GM12878 (cell line): ENCODE data around the gene DIP2A. TPM values are rescaled to one million over a fixed set of nuclear protein-coding genes. Genes with fewer than 3 reads are reported as not detected.

Experiments used
- ATAC-seq: fragments of 200-7000 bp; cut with Tn5 transposase; 3 replicates; pipeline ENCODE4 v1.9.1; 2020; ENCODE audit warnings: mild to moderate bottlenecking, moderate library complexity
- BruUV-seq: library from RNA; stranded (reverse); fragments of 400-500 nt; replicated peaks from 2 replicates; lab custom pipeline; 2021; lab: Mats Ljungman, UMichigan
- CTCF ChIA-PET: fragments of 300-600 bp; sonication (Branson Sonifier 250); formaldehyde crosslinking; extraction: SDS; loops from one replicate; lab custom pipeline; 2021; ENCODE audit warnings: inconsistent platforms; lab: Yijun Ruan, JAX
- POLR2A ChIA-PET: fragments of 350-600 bp; formaldehyde crosslinking; extraction: SDS; loops from one replicate; lab custom pipeline; 2021; ENCODE audit warnings: inconsistent platforms; lab: Charles Lee
- RAD21 ChIA-PET: fragments of 300-600 bp; sonication (Branson Sonifier 250); formaldehyde crosslinking; loops from one replicate; lab custom pipeline; 2023; ENCODE audit warnings: antibody characterized with exemption; ENCODE audit not compliant: unreplicated experiment; lab: Charles Lee
- SMC1A ChIA-PET: fragments of 300-600 bp; sonication (Branson Sonifier 250); formaldehyde crosslinking; loops from one replicate; lab custom pipeline; 2023; ENCODE audit not compliant: unreplicated experiment, uncharacterized antibody; lab: Charles Lee
- DNase-seq: peaks from one replicate; pipeline ENCODE4 v3.0.0-alpha.2; 2011; ENCODE audit warnings: low read depth, low spot score
- FAIRE-seq: peaks from 3 replicates; lab custom pipeline; 2011; peaks lifted over from hg19 to GRCh38; lab: Jason Lieb, UNC
- H2AFZ ChIP-seq: 2 replicates; pipeline ENCODE4 v1.6.0; 2011; ENCODE audit warnings: low read depth, low read length, control low read depth; ENCODE audit not compliant: control insufficient read depth
- H3K27ac ChIP-seq: 2 replicates; pipeline ENCODE4 v1.5.1; 2011; ENCODE audit warnings: control low read depth; ENCODE audit not compliant: control insufficient read depth, insufficient read depth
- H3K27me3 ChIP-seq, 2 experiments: replicated peaks in 1 of 2; 2 replicates each; pipeline versions ENCODE4 v1.6.0 to v1.6.1; 2011; ENCODE audit warnings: low read length in 1 of 2; ENCODE audit not compliant: control insufficient read depth in 2 of 2, insufficient read depth in 2 of 2
- H3K36me3 ChIP-seq, 2 experiments: 2 replicates each; pipeline ENCODE4 v1.5.1; 2011; ENCODE audit warnings: low read length in 1 of 2; ENCODE audit not compliant: control insufficient read depth in 2 of 2, insufficient read depth in 2 of 2
- H3K4me1 ChIP-seq: 2 replicates; pipeline ENCODE4 v1.6.1; 2011; ENCODE audit warnings: mild to moderate bottlenecking, low read length, moderate library complexity, mixed read lengths; ENCODE audit not compliant: control insufficient read depth, insufficient read depth
- H3K4me2 ChIP-seq: 2 replicates; pipeline ENCODE4 v1.6.0; 2011; ENCODE audit warnings: control low read depth; ENCODE audit not compliant: control insufficient read depth, insufficient read depth
- H3K4me3 ChIP-seq: fragments of 200-600 bp; sonication (generic); 2 replicates; pipeline ENCODE4 v1.5.1; 2016
- H3K79me2 ChIP-seq: 2 replicates; pipeline ENCODE4 v1.6.0; 2011; ENCODE audit warnings: low read length; ENCODE audit not compliant: control insufficient read depth, insufficient read depth
- H3K9ac ChIP-seq: 2 replicates; pipeline ENCODE4 v1.8.0; 2011; ENCODE audit warnings: low read length, control low read depth, mixed read lengths; ENCODE audit not compliant: control insufficient read depth, insufficient read depth
- H3K9me3 ChIP-seq: replicated peaks from 3 replicates; pipeline ENCODE4 v1.5.1; 2011; ENCODE audit warnings: mild to moderate bottlenecking, low read length; ENCODE audit not compliant: control insufficient read depth, insufficient read depth
- H4K20me1 ChIP-seq: 2 replicates; pipeline ENCODE4 v1.6.0; 2011; ENCODE audit not compliant: control insufficient read depth, insufficient read depth
- BHLHE40 ChIP-seq, 2 experiments: fragments of 450-650 bp in 1 of 2; IDR thresholded peaks; 2 replicates each; pipeline ENCODE4 v1.6.1; 2011 to 2017; ENCODE audit warnings: low read depth in 2 of 2, borderline replicate concordance in 1 of 2, improper control_type of control experiment in 1 of 2, low read length in 1 of 2, mild to moderate bottlenecking in 1 of 2
- CTCF ChIP-seq, 3 experiments: IDR thresholded peaks in 2 of 3; conservative IDR thresholded peaks in 1 of 3; 2 replicates each; pipeline ENCODE4 v1.5.1; 2011; ENCODE audit warnings: low read depth in 3 of 3, low read length in 3 of 3, mild to moderate bottlenecking in 3 of 3, control low read depth in 2 of 3, moderate library complexity in 2 of 3, inconsistent platforms in 1 of 3, mixed read lengths in 1 of 3; ENCODE audit not compliant: control insufficient read depth in 2 of 3, insufficient read depth in 1 of 3; ENCODE audit errors: extremely low read depth in 1 of 3
- DPF2 ChIP-seq: fragments of 450-650 bp; IDR thresholded peaks from 2 replicates; pipeline ENCODE4 v1.6.1; 2017; ENCODE audit warnings: mild to moderate bottlenecking
- E2F8 ChIP-seq: fragments of 450-650 bp; IDR thresholded peaks from 2 replicates; pipeline ENCODE4 v1.6.1; 2018; ENCODE audit warnings: mild to moderate bottlenecking, low read depth, moderate library complexity; ENCODE audit not compliant: partially characterized antibody
- EGR1 ChIP-seq, 2 experiments: IDR thresholded peaks; 1 replicate in 1 of 2; 2 replicates in 1 of 2; pipeline ENCODE4 v1.6.1; 2011 to 2012; ENCODE audit warnings: low read depth in 2 of 2, low read length in 2 of 2, borderline replicate concordance in 1 of 2, mild to moderate bottlenecking in 1 of 2, moderate library complexity in 1 of 2
- FOS ChIP-seq: IDR thresholded peaks from 3 replicates; pipeline ENCODE4 v1.6.1; 2011; ENCODE audit warnings: borderline replicate concordance; ENCODE audit not compliant: insufficient read length; ENCODE audit errors: extremely low read depth
- IRF4 ChIP-seq: IDR thresholded peaks from 2 replicates; pipeline ENCODE4 v1.6.1; 2011; ENCODE audit warnings: low read depth, low read length
- MEF2A ChIP-seq: IDR thresholded peaks from 2 replicates; pipeline ENCODE4 v1.6.1; 2011; ENCODE audit warnings: low read depth, mild to moderate bottlenecking, low read length, moderate library complexity; ENCODE audit not compliant: insufficient read depth
- NFYB ChIP-seq: IDR thresholded peaks from 2 replicates; pipeline ENCODE4 v1.6.1; 2011; ENCODE audit warnings: low read depth, mild to moderate bottlenecking, low read length, improper control_type of control experiment, moderate library complexity; ENCODE audit not compliant: insufficient read depth
- POLR2AphosphoS5 ChIP-seq: IDR thresholded peaks from 2 replicates; pipeline ENCODE4 v1.6.1; 2011; ENCODE audit warnings: mild to moderate bottlenecking, low read length, inconsistent platforms
- RAD51 ChIP-seq: fragments of 450-650 bp; IDR thresholded peaks from 2 replicates; pipeline ENCODE4 v1.6.1; 2016; ENCODE audit warnings: moderate library complexity, mild to moderate bottlenecking, inconsistent platforms
- RFX5 ChIP-seq: IDR thresholded peaks from 2 replicates; pipeline ENCODE4 v1.6.1; 2011; ENCODE audit warnings: low read depth, low read length, improper control_type of control experiment
- SIN3A ChIP-seq: IDR thresholded peaks from 2 replicates; pipeline ENCODE4 v1.6.1; 2012; ENCODE audit warnings: low read depth, low read length, improper control_type of control experiment
- TCF7 ChIP-seq: IDR thresholded peaks from 2 replicates; pipeline ENCODE4 v1.6.1; 2014; ENCODE audit warnings: antibody characterized with exemption, borderline replicate concordance
- ZNF207 ChIP-seq: fragments of 450-650 bp; IDR thresholded peaks from 2 replicates; pipeline ENCODE4 v1.6.1; 2014; ENCODE audit warnings: antibody characterized with exemption, mild to moderate bottlenecking, borderline replicate concordance
- ZNF217 ChIP-seq: fragments of 450-650 bp; IDR thresholded peaks from 2 replicates; pipeline ENCODE4 v1.6.1; 2017; ENCODE audit warnings: antibody characterized with exemption, mild to moderate bottlenecking
- ZNF274 ChIP-seq: IDR thresholded peaks from one replicate; pipeline ENCODE4 v1.8.0; 2011; ENCODE audit not compliant: insufficient read length, insufficient read depth
- ZZZ3 ChIP-seq: IDR thresholded peaks from 2 replicates; pipeline ENCODE4 v1.6.1; 2011; ENCODE audit warnings: low read depth; ENCODE audit not compliant: control insufficient read depth, insufficient read length
- WGBS: methylation state at CpG from one replicate; pipeline ENCODE4 v1.1.6; 2016; ENCODE audit warnings: low lambda C conversion rate; ENCODE audit not compliant: insufficient replicate concordance, insufficient coverage; ENCODE audit errors: missing lambda C conversion rate; 5-methylcytosine and 5-hydroxymethylcytosine counted together
- in situ Hi-C: fragments of 300-500 bp; cut with MboI; formaldehyde crosslinking; loops from 9 replicates; pipeline ENCODE4 v1.14.3; 2018; ENCODE audit warnings: mixed read lengths
- intact Hi-C: fragments of 100-400 bp; cut with micrococcal nuclease; formaldehyde crosslinking; loops from one replicate; pipeline ENCODE4 v1.14.2; 2022; ENCODE audit not compliant: unreplicated experiment
- polyA plus RNA-seq, 11 experiments: library from polyadenylated mRNA; depleted of rRNA in 4 of 11; unstranded in 6 of 11; stranded (reverse) in 5 of 11; fragments of >200 nt; fragmentation: Nextera tagmentation in 4 of 11; fragmentation: Illumina TruSeq in 1 of 11; extraction: Ambion mirVana in 4 of 11; extraction: Trizol in 1 of 11; gene quantifications; 1 replicate in 1 of 11; 2 replicates in 10 of 11; pipeline versions ENCODE4 v1.2.1 to v1.2.3, GENCODE V29; 2011 to 2016; ENCODE audit warnings: inconsistent platforms in 2 of 11, missing spikeins in 2 of 11, low read depth in 1 of 11
- total RNA-seq, 4 experiments: library from RNA; depleted of rRNA in 3 of 4; stranded (reverse); fragments of >200 nt in 3 of 4; fragmentation: Illumina TruSeq in 1 of 4; extraction: Trizol in 1 of 4; gene quantifications; 2 replicates each; pipeline versions ENCODE4 v1.2.1 to v1.2.3, GENCODE V29; 2013 to 2021
- TF ChIP-seq, protein P1 (sequence below): IDR thresholded peaks from 2 replicates; pipeline ENCODE4 v1.6.1; 2012; ENCODE audit warnings: low read depth, low read length, improper control_type of control experiment

The DIP2A gene
- total and polyA plus RNA-seq, 10 of the 15 experiments (the other 5 are each of a cell fraction or from before 2014, with no cell fraction given) = 1.7 to 25.5 (median 12.2) TPM

DNA sequence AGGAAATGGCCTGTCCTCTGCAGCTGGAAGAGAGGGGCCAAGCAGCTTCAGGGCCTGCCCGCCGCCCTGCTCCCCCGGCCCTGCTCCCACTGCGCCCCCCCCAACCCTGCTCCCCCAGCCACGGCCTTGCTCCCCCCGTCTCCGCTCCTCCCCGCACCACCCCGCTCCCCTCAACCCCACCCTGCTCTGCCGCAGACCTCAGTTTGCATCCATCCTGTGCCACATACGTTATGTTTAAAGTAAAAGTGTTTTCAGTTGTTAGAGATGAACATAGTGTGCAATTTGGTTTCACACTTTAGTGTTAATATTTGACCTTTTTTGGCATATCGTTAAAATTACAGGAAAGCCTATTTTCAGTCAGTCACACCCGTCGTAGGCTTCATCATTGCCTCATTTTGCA, 34.1 kb upstream of the DIP2A start (continued):
- no peak for TF ChIP-seq CTCF (IDR thresholded peaks at IDR 0.05 in 2 of 3, conservative IDR thresholded peaks at IDR 0.05 in 1 of 3; ENCODE audit: control insufficient read depth in 2 of 3, extremely low read depth in 1 of 3, insufficient read depth in 1 of 3, low read depth in 3 of 3, low read length in 3 of 3)
- no peak for TF ChIP-seq RAD51

DNA sequence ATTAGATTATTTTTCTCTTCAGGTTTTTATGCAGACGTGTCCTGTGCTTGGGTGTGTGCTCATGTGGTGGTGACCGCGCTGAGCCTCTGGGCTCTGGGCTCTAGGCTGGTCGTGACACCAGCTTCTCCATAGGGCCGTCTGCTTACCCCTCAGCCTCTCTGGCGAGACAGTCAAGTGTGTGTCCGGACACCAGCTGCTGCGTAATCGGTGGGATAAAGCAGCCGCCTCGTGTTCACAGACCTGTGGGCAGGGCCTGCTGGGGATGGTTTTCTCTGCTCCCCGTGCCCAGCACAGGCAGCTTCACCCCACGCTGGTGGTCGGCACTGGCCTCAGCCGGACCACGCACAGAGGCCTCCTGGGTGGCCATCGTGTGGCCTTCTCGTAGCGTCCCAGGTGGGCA, 33.6 kb upstream of the DIP2A start:
- Histone ChIP-seq H3K9ac (no peak overlapping the region), H3K79me2 (no peaks in the 10 kb centered on the region), H4K20me1 (no peaks in the 10 kb centered on the region), H2AFZ (no peak overlapping the region), H3K4me1 (no peaks in the 10 kb centered on the region), H3K4me2 (no peak overlapping the region), H3K9me3 (no peaks in the 10 kb centered on the region), H3K27me3 (no peaks in the 10 kb centered on the region), H3K36me3 (peaks cover 6 to 15% of the 10 kb centered on the region in 2 experiments), H3K4me3 (no peak overlapping the region), H3K27ac (no peak overlapping the region)
- ChIA-PET RAD21 (no interaction called here), CTCF (no interaction called here), POLR2A (no interaction called here), SMC1A (no interaction called here)
- ATAC-seq (no peak), FAIRE-seq (no peak), DNase-seq (no peak)
- no TSS peak for BruUV-seq
- TF ChIP-seq ZNF217 (no peak), BHLHE40 (IDR thresholded peaks at IDR 0.05; ENCODE audit: borderline replicate concordance in 1 of 2, low read depth in 2 of 2, low read length in 1 of 2) (no peak), E2F8 (no peak), TCF7 (no peak), DPF2 (no peak), POLR2AphosphoS5 (no peak), ZNF207 (no peak), ZZZ3 (no peak), RFX5 (no peak), IRF4 (no peak), SIN3A (no peak), ZNF274 (no peak), MEF2A (no peak), NFYB (no peak), EGR1 (IDR thresholded peaks at IDR 0.05; ENCODE audit: borderline replicate concordance in 1 of 2, low read depth in 2 of 2, low read length in 2 of 2) (no peak), FOS (no peak)
- TF ChIP-seq, protein P1, sequence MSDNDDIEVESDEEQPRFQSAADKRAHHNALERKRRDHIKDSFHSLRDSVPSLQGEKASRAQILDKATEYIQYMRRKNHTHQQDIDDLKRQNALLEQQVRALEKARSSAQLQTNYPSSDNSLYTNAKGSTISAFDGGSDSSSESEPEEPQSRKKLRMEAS = no peak
- in situ Hi-C loops = no loop called here
- intact Hi-C loops = no loop called here
- WGBS = 89% methylated on average over 18 of the region's 19 CpGs
